HG03175 (cell line): ENCODE results near the gene PHTF2.
"Not testable (repeated sequence)": the region's sequence is repeated elsewhere in the genome, so short reads cannot be mapped to it uniquely, and the experiment has no call there.

Source experiments
- ATAC-seq: cut with Tn5 transposase; IDR thresholded peaks from one replicate; pipeline ENCODE4 v1.9.1; 2021; ENCODE audit warnings: mild to moderate bottlenecking, moderate library complexity; ENCODE audit not compliant: unreplicated experiment

PHTF2 gene

DNA sequence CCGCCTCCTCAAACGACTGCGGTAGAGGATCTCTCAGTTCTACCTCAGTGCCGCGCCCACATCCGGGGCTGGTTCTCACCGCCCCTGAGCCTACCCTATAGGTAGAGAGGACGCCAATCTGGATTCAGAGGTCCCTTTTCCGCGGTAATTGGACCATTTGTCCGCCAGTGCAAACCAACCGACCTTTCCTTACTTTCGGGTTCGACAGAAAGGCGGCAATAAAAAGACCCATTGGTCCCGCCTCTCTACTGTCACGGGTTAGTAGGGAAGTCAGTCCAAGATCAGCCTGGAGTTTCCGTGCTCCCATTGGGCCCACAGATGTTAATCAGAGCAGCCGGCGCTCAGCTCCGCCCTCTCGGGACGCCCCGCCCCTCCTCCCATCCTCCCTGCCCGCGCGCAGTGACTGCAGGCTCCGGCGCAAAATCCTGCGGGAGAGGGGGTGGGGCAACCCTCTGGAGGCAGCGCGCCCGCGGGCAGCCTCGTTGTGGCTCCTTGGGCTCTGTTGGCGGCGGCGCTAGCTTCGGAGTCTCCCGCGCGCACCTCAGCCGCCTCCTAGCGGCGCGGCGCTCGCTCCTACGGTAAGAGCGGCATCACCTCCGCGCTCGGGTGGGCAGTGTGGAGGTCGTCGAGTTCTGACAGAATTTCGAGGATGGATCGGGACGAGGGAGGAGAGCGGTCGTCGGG is at the start of gene PHTF2, which contains the start of gene TMEM60:
Gene PHTF2, plus strand, starts transcription at position 380 of the 684 bp plus-strand sequence.
Gene TMEM60, minus strand, starts transcription at position 41 of the 684 bp plus-strand sequence. CDS start 4,061 bp downstream, outside the sequence.
- peak; percentile 93 for ATAC-seq

DNA sequence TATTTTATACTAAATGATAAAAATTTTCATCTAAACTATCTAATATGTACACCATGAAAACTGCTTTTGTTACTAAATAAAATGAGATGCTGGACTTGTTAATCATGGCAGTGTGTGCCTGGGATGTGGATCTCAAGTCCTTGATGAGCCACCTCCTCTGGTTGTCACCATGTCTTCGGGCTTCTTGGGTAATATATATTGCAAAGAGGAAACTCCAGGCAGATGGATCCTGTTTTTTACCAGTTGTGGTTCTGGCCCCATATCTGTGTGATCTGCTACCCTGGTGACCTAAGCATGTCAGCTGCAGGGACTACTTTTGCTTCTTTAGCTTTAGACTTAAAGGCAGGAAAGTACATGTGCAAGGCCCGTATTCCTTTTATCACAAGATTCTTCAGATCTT is 46.6 kb upstream of the PHTF2 start:
- no peak for ATAC-seq

DNA sequence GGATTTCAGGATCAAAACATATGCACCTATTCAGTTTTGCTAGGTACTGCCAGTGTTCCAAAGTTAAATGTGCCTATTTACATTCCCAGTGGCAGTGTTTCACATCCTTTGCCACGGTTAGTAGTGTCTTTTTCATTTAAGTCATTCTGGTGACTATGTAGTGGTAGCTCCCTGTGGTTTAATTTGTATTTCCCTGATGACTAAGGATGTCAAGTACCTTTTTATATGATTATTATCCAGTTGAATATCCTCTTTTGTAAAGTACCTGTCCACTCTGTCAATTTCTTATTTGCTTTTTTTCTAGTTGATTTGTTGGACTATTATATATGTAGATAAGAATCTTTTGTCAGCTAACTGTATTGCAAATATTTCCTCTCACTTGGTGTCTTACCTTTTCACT is 45.4 kb upstream of the PHTF2 start:
- no peak for ATAC-seq

DNA sequence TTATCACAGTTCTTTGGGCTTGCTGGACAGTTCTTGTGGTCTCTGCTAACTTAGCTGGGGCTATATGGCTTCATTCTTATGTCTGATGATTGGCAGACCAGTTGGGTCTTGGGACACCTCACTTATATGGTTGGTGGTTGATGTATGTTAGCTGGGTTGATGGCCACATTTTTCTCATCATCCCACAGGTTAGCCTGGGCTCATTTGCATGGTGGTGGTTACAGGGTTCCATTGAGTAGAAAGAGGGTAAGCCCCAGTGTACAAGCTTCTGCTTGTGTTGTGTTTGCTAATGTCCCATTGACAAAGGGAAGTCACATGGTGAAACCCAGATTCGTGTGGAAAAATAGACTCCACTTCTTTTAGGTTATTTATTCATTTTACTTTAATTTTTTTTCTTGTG is 41.0 kb upstream of the PHTF2 start:
- peak; percentile 84 for ATAC-seq

DNA sequence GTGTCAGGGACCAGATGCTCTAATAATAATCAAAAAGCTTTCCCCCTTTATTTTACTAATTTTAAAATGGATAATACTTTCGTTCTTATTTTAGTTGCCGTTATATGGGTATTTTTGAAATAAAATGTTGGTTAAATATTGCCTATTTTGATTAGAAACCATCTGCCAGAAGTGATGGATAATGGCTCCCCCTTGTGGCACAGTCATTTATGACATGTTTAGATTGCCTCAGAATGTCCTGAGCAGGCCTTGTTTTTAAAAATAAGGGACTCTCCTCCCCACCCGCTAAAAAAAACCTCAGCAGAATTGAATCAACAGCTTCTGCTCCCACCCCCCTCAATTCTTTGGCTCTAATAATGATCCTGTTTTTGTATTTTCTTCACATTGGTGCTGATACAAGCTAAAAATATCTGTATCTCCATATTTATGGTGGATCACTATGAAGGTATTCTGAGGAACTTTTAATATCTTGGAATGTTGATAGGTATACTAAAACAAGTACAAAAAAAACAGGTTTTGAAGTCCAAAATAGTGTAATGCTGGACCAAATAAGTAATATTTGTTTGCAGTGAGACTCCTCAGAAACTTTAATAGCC is 39.2 kb upstream of the PHTF2 start:
- peak; percentile 45 for ATAC-seq

DNA sequence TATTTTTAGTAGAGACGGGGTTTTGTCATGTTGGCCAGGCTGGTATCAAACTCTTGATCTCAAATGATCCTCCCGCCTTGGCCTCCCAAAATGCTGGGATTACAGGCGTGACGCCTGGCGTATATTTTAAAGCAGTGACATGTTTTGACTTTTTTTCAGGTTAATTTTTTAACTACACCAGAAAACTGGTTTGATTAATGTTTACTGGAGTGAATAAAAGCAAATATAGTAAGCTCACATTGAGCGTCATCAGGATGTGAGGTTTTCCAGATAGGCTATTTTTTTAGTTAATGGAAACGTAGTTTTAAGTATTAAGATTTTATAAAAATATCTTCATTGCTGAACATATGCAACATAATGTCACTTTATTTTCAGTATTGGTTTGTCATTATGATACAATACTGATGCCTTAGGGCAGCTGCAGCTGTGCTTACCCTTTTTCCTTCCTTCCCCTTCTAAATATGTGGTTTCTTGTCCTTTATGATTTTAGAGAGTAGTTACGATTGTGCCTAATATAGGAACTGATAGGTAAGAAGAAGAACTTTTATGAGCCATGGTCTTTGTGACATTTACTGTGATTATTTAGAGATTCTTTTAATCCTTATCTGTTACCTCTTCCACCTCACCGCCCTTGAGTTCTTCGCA is 37.6 kb upstream of the PHTF2 start:
- ATAC-seq, result no peak

DNA sequence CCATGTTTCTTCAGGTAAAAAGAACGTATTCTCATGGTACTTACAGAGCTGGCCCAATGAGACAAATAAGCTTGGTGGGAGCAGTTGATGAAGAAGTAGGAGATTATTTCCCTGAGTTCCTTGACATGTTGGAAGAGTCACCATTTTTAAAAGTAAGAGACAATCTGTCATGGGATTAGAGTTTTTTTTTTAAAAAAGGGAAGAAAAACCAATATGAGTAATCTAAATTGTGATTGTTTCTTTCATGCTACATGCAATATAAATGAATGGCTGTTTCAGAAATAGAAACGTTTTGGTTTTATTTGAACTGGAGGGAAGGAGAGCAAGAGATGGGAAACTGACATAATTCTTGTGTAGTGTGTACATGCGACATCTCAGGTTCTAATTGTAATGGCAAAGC is 33.1 kb upstream of the PHTF2 start:
- no peak for ATAC-seq

DNA sequence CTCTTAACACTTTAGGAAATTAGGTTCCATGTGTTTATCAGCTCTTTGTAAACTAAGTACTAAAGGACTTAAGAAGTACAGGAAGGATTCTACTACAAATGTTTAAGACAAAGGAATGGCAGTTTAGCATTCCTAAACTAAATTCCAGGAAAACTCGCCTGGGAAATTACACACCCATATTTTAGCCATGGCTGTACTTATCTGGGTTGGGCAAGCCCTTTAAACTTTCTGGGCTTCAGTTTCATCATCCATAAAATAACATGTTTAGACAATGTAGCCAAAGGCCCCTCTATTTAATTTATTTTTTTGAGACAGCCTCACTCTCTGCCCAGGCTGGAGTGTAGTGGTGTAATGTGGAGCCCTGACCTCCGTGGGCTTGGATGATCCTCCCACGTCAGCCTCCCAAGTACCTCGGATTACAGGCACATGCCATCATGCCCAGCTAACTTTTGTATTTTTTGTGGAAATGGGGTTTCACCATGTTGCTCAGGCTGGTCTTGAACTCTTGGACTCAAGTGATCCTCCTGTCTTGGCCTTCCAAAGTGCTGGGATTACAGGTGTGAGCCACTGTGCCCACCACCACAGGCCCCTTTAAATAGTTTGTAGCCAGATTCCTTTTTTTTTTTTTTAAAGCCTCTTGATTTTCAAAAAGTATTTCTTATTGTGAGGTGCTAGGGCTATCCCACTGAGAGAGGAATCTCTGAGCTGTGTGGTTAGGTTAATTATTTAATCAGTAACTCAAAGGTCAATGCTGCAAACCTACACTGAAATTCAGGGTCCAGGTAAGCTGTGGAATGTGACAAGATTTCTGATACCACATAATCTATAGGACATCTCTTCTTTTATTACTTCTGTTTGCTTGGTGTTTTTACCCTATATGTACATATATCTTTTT is 32.4 kb upstream of the PHTF2 start:
- ATAC-seq, result peak; percentile 64

DNA sequence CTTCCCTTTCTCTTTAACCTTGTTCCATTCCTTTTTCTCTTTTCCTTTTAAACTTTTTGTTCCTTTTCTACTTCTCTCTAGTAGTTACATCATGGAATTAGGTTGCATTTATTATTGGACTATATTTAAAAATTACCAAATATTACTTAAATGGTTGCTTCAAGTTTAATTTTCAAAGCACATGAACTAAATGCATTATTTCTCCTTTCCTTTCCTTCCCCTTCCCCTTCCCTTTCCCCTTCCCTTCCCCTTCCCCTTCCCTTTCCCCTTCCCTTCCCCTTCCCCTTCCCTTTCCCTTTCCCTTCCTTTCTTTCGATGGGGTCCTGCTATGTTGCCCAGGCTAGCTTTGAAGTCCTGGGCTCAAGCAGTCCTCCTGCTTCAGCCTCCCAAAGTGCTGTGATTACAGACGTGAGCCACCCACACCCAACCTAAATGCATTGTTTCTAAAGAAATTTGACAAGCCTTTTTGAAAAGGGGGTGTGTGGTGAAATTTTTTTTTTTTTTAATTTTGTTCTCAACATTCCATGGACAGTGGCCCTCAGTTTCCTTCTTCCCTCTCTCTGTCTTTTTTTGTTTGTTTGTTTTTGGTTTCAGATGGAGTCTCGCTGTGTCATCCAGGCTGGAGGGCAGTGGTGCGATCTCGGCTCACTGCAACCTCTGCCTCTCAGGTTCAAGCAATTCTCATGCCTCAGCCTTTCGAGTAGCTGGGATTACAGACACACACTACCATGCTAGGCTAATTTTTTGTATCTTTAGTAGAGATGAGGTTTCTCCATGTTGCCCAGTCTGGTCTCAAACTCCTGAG is 31.6 kb upstream of the PHTF2 start:
- no peak for ATAC-seq

DNA sequence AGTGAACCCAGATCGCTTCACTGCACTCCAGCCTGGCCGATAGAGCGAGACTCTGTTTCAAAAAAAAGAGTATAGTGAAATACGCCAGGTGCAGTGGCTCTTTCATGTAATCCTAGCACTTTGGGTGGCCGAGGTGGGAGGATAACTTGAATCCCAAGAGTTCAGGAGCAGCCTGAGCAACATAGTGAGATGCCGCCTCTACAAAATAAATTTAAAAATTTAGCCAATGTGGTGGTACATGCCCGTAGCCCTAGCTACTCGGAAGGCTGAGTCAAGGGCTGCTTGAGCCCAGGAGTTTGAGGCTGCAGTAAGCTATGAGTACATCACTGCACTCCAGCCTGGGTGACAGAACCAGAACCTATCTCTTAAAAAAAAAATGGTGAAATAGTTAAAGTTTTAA is 28.3 kb upstream of the PHTF2 start:
- no peak for ATAC-seq

DNA sequence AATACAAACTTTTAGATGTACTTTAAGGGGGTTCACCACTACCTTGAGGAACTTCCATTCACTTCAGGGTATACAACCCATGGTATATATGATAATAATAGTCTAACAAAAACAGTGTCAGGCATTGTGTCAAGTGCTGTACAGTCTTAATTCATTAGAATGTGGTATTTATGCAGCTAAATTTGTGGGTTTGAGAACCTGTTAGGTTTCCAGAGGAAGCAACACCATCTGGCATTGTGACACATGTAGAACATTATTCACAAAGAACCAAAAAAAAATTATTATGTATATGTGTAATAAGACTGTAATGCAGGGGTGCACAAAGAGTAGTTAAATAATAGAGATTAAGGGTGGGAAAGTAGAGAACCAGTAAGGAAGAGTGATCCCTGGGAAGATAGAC is 26.7 kb upstream of the PHTF2 start:
- no peak for ATAC-seq

DNA sequence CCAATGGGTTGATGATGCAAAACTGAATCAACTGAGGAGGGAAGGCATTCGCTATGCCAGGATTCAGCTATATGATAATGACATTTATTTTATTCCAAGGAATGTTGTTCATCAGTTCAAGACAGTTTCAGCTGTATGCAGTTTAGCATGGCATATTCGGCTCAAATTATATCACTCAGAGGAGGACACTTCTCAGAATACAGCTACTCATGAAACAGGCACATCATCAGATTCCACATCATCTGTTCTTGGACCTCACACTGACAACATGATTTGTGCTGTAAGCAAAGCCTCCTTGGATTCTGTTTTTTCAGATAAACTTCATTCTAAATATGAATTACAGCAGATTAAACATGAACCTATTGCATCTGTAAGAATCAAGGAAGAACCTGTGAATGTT is 20.0 kb upstream of the PHTF2 start:
- ATAC-seq, result no peak

DNA sequence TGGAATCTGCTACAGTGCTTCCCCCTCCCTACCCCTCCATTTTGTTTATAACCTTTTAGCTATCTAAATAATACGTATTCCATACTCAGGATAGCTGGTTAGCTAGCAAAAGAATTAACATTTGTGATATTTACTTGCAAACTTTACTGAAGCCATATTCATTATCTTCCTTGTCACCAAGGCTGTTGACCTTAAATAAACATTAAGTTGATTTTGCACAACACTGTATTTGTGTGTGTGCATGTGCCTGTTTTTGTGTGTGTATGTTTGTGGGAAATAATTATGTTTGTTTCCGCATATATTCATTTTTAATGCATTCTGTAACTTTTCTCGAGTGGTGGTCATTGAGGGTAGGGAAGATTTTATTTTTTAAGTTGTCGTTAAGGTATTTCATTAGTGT is 16.2 kb upstream of the PHTF2 start:
- no peak for ATAC-seq

DNA sequence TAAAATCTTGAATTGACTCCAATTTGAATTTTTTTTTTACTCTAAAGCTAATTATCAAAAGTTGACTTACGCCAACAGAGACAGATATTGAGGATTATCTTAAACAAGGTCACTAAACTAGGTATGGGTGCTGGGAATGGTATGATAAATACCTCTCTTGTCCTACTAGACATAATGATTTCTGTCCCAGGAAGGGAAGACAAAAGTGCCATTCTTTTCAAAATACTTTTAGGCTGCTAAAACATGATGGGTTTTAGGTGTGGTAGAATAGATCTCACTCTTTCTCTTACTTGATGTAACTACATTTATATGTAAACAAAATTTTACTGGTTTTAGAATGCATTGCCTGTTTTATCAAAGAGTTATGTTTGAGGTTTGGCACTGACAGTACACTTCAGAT is 15.5 kb upstream of the PHTF2 start:
- ATAC-seq, result no peak

DNA sequence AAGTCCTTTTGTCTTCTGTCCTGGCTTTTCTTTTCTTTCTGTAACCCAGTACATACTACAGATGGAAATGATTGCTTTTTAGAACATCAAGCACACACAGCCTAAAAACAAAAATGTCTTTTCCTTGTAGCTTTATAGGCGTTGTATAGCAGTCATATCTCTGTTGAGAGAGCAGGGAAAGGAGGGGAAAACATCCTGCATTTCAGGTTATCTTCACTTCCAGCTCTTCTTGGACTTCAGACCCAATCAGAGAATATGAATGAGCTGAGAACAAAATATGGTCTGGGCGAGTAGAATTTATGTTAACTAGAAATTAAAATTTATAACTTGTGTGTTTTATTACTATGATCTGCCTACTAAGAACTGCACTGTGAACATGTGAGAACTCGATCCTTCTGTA is 15.0 kb upstream of the PHTF2 start:
- no peak for ATAC-seq

DNA sequence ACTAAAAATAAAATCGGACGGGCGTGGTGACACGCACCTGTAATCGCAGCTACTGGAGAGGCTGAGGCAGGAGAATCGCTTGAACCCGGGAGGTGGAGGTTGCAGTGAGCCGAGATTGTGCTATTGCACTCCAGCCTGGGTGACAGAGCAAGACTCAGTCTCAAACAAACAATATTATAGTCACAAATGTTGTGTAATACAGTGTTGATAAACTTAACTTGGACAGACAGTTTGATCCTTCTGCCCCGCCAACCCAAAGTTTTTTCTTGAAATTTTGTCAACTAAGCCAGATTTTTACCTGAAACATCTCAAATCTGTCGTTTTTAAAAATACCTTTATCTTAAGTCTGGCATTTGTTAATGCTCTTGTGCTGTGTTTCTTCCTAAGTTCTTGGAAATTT is 14.1 kb upstream of the PHTF2 start:
- ATAC-seq, result not testable (repeated sequence)

DNA sequence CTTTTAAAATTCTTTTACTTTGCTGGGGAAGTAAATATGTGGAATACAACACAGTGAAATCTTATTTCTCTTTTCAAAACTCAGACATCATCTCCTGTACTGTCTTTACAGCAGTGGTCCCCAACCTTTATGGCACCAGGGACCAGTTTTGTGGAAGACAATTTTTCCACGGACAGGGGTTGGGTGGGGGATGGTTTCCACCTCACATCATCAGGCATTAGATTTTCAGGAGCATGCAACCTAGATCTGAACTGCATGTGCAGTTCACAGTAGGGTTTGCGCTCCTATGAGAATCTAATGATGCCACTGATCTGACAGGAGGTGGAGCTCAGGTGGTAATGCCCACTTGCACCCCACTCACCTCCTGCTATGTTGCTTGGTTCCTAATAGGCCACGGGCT is 12.6 kb upstream of the PHTF2 start:
- ATAC-seq, result no peak

DNA sequence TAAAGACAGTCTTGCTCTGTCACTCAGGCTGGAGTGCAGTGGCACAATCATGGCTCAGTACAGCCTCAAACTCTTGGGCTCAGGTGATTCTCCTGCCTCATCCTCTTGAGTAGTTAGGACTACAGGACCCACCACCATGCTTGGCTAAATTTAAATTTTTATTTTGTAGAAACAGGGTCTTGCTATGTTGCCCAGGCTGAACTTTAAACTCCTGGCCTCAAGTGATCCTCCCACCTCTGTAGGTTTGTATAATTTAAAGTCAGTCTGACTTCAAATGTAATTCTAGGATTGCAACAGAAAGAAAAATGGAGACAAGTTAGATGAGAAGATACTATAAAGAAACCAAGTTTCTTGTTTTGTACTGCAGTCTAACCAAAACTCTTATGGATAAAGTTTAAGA is 11.8 kb upstream of the PHTF2 start:
- ATAC-seq, result no peak

DNA sequence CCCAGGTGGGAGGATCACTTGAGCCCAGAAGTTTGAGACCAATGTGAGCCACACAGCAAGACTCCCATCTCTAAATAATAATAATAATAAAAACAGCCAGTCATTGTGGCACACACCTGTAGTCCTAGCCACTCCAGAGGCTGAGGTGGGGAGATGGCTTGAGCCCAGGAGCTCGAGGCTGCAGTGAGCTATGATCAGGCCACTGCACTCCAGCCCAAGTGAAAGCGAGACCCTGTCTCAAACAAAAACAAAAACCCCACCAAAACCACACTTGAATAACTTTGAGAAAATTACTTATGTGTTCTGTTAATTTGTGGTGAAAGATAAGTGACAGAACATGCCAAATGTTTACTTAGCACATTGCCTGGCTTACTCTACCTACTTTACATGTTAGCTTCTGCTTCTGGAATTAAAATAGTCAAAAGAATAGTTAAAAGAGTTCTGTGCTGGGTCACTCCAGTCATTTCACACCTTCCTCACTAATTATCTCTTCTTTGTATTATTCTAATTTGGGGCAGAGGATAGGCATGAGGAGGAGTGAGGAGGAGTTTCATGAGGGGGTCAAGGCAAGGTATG is 10.2 kb upstream of the PHTF2 start:
- no peak for ATAC-seq

DNA sequence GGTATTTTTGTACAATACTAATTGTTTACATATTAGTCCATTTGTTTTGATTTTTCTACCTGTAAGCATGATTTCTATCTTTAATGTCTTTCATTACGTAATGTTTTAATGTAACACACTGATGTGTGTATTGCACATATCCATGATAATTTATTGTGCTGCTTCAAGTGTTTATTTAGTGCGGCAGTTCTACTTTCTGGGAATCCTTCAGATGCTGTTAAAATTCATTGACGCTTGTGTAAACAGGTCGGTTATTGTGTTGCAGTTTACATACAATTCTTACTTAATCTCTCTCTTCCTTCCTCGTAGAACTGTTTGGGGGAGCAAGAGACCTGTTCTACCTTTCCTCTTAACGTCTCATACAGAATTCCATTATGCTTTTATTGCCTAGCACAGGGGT is 7.2 kb upstream of the PHTF2 start:
- no peak for ATAC-seq
